ENCODE data around the gene CDH13. TPM values are rescaled to one million over a fixed set of nuclear protein-coding genes. Genes with fewer than 3 reads are reported as not detected.

CDH13 gene
- total RNA-seq, 1 donor from 2014 or later, result 2.3 TPM

DNA sequence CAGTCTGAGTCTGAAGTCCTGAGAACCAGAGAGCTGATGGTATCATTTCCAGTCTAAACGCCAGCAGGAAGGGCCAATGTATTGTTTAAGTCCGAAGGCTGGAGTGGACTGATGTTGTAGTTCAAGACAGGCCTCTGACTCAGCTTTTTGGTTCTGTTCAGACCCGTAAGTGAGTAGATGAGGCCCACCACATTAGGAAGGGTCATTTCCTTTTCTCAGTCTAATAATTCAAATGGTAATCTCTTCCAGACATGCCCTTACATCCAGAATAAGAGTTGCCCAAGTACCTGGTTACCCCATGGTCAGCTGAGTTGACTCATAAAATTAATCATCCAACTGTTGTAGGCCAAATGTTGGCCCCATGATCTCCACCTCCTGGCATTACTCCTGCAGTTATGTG is 738.4 kb downstream of the CDH13 start:
- DNase-seq (ENCODE audit: low spot score), result no peak
- no peaks in the 10 kb centered on the region for H3K9me3 Mint-ChIP-seq (ENCODE audit: unreplicated experiment)
- no peak overlapping the region for H3K4me3 Mint-ChIP-seq (ENCODE audit: unreplicated experiment)
- no peak overlapping the region for H3K27ac Mint-ChIP-seq (ENCODE audit: unreplicated experiment)
- H3K4me1 Mint-ChIP-seq (ENCODE audit: unreplicated experiment), result no peaks in the 10 kb centered on the region
- no peaks in the 10 kb centered on the region for H3K36me3 Mint-ChIP-seq (ENCODE audit: low read depth, unreplicated experiment)
- peaks cover 2% of the 10 kb centered on the region for H3K27me3 Mint-ChIP-seq (ENCODE audit: unreplicated experiment)
- TF ChIP-seq, protein P1, sequence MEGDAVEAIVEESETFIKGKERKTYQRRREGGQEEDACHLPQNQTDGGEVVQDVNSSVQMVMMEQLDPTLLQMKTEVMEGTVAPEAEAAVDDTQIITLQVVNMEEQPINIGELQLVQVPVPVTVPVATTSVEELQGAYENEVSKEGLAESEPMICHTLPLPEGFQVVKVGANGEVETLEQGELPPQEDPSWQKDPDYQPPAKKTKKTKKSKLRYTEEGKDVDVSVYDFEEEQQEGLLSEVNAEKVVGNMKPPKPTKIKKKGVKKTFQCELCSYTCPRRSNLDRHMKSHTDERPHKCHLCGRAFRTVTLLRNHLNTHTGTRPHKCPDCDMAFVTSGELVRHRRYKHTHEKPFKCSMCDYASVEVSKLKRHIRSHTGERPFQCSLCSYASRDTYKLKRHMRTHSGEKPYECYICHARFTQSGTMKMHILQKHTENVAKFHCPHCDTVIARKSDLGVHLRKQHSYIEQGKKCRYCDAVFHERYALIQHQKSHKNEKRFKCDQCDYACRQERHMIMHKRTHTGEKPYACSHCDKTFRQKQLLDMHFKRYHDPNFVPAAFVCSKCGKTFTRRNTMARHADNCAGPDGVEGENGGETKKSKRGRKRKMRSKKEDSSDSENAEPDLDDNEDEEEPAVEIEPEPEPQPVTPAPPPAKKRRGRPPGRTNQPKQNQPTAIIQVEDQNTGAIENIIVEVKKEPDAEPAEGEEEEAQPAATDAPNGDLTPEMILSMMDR (IDR thresholded peaks at IDR 0.05; ENCODE audit: unreplicated experiment), result no peak

DNA sequence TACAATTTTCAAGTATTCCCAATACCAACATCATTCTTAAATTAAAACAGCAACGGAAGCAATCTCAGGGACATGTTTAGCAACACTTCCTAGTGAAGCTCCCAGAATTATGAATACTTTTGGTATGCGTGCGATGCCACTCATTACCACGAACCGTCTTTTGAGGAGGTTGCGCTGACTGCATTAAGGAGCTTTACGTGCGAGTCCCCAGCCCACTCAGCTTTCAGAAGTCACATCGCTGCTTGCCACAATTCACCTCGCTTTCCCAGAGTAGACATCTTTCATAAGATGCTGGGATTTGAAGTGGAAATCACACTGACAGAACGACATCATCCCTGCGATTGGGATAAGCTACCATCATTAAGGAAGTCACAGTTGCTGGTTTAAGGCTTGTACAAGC is 739.5 kb downstream of the CDH13 start:
- Mint-ChIP-seq H3K4me3 (ENCODE audit: unreplicated experiment) (no peak overlapping the region), H3K27me3 (ENCODE audit: unreplicated experiment) (peaks cover 2% of the 10 kb centered on the region), H3K4me1 (ENCODE audit: unreplicated experiment) (no peaks in the 10 kb centered on the region), H3K36me3 (ENCODE audit: low read depth, unreplicated experiment) (no peaks in the 10 kb centered on the region), H3K9me3 (ENCODE audit: unreplicated experiment) (no peaks in the 10 kb centered on the region), H3K27ac (ENCODE audit: unreplicated experiment) (no peak overlapping the region)
- no peak for DNase-seq (ENCODE audit: low spot score)
- TF ChIP-seq, protein P1 (IDR thresholded peaks at IDR 0.05; ENCODE audit: unreplicated experiment), result no peak

DNA sequence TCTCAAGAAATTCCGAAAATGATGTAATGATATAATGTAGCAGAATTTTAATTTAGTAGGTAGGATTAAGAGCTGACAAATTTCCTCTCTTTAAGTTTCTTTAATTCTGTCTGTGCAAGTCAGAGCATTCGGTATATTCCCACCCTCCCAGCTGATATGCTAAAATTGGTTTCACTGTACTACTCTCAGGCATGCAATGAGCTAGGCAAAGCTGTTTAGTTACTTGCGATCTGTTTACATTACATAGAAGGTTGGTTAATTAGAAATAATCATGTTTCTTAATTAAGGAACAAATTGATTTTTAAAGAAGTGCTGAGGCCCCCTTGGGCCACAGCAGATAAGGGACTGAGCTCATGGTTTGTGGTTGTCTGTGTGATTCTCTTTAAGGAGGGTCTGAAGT is 748.2 kb downstream of the CDH13 start:
- H3K9me3 Mint-ChIP-seq (ENCODE audit: unreplicated experiment), result no peaks in the 10 kb centered on the region
- no peaks in the 10 kb centered on the region for H3K27me3 Mint-ChIP-seq (ENCODE audit: unreplicated experiment)

DNA sequence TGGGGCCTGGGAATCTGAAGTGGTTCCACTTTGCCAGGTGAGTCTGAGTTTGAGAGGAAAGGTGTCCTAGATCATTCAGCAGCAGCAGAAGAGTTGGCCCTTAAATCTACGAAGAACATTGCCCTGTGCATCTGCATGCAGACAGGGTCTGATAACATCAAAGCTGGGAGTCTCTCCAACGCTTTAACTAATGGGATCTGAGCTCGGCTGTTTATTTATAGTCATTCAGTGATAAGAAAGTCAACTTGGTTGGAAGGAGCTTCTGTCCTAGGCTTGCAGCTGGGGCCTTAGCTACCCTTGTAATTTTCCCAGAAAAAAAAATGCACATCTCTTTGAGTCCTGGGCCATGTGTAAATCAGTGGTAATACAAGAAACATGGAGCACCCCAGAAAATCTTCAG is 763.0 kb downstream of the CDH13 start:
- Mint-ChIP-seq H3K36me3 (ENCODE audit: low read depth, unreplicated experiment) (no peaks in the 10 kb centered on the region), H3K9me3 (ENCODE audit: unreplicated experiment) (no peaks in the 10 kb centered on the region), H3K27me3 (ENCODE audit: unreplicated experiment) (peaks cover 4% of the 10 kb centered on the region), H3K4me1 (ENCODE audit: unreplicated experiment) (no peaks in the 10 kb centered on the region), H3K27ac (ENCODE audit: unreplicated experiment) (no peak overlapping the region), H3K4me3 (ENCODE audit: unreplicated experiment) (no peak overlapping the region)
- TF ChIP-seq, protein P1 (IDR thresholded peaks at IDR 0.05; ENCODE audit: unreplicated experiment), result no peak
- DNase-seq (ENCODE audit: low spot score), result no peak

More for the DNA sequence above, 748.2 kb downstream of the CDH13 start:
- no peaks in the 10 kb centered on the region for H3K36me3 Mint-ChIP-seq (ENCODE audit: low read depth, unreplicated experiment)
- H3K4me1 Mint-ChIP-seq (ENCODE audit: unreplicated experiment), result no peaks in the 10 kb centered on the region
- H3K4me3 Mint-ChIP-seq (ENCODE audit: unreplicated experiment), result no peak overlapping the region
- no peak for DNase-seq (ENCODE audit: low spot score)
- TF ChIP-seq, protein P1 (IDR thresholded peaks at IDR 0.05; ENCODE audit: unreplicated experiment), result no peak
- H3K27ac Mint-ChIP-seq (ENCODE audit: unreplicated experiment), result no peak overlapping the region

DNA sequence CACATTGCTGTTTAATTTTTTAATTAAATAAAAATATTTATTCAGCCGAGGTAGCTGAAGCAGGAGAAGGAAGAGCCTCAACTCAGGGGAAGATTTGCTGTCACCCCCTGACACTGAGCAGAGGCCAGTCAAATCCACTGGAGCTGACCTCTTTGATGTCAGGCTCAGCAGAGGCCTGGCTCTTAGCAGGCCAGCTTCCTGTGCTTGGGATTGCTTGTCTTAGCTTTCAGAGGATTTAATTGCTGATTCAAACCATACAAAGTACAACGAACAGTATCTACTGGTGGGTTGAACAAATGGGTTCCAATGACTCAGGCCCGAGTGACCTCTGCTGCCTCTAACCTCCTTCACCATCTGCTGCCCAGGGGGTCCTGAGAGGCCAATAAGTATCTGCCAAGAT is 764.0 kb downstream of the CDH13 start:
- no peaks in the 10 kb centered on the region for H3K36me3 Mint-ChIP-seq (ENCODE audit: low read depth, unreplicated experiment)
- H3K27ac Mint-ChIP-seq (ENCODE audit: unreplicated experiment), result no peak overlapping the region
- TF ChIP-seq, protein P1 (IDR thresholded peaks at IDR 0.05; ENCODE audit: unreplicated experiment), result no peak
- peaks cover 4% of the 10 kb centered on the region for H3K27me3 Mint-ChIP-seq (ENCODE audit: unreplicated experiment)
- no peaks in the 10 kb centered on the region for H3K4me1 Mint-ChIP-seq (ENCODE audit: unreplicated experiment)
- no peak overlapping the region for H3K4me3 Mint-ChIP-seq (ENCODE audit: unreplicated experiment)
- no peaks in the 10 kb centered on the region for H3K9me3 Mint-ChIP-seq (ENCODE audit: unreplicated experiment)
- DNase-seq (ENCODE audit: low spot score), result no peak

Data from endothelial cell (in vitro differentiated cells).